Fibroblast of lung (primary cell): ENCODE data around the gene DLG2. TPM values are rescaled to one million over a fixed set of nuclear protein-coding genes. Genes with fewer than 3 reads are reported as not detected.

ENCODE experiments used
- DNase-seq, 2 donors: peaks; one replicate each; pipeline versions ENCODE4 v3.0.0 to v3.0.0-alpha.2; 2010; ENCODE audit warnings: low read depth in 2 of 2
- H2AFZ ChIP-seq: 2 replicates; pipeline ENCODE4 v1.5.1; 2012; ENCODE audit warnings: low read length, control low read depth, inconsistent platforms
- H3K27ac ChIP-seq: 2 replicates; pipeline ENCODE4 v1.5.1; 2011; ENCODE audit warnings: low read length, control low read depth; ENCODE audit not compliant: insufficient read depth
- H3K27me3 ChIP-seq: 2 replicates; pipeline ENCODE4 v1.5.1; 2011; ENCODE audit warnings: mild to moderate bottlenecking, low read length; ENCODE audit not compliant: control insufficient read depth, insufficient read depth
- H3K36me3 ChIP-seq: 2 replicates; pipeline ENCODE4 v1.5.1; 2011; ENCODE audit warnings: low read length; ENCODE audit not compliant: control insufficient read depth, insufficient read depth
- H3K4me1 ChIP-seq: 2 replicates; pipeline ENCODE4 v1.5.1; 2011; ENCODE audit warnings: low read length; ENCODE audit not compliant: control insufficient read depth, insufficient read depth; ENCODE audit errors: extremely low read depth
- H3K4me2 ChIP-seq: 2 replicates; pipeline ENCODE4 v1.5.1; 2011; ENCODE audit warnings: low read length, control low read depth; ENCODE audit not compliant: insufficient read depth; ENCODE audit errors: extremely low read depth
- H3K4me3 ChIP-seq, 4 experiments: fragments of 200-600 bp in 1 of 4; sonication (generic) in 1 of 4; replicated peaks in 1 of 4; 2 replicates each; pipeline ENCODE4 v1.5.1; 2011 to 2016; ENCODE audit warnings: low read length in 4 of 4, low read depth in 3 of 4, mild to moderate bottlenecking in 3 of 4, control low read depth in 2 of 4, inconsistent platforms in 1 of 4, mixed read lengths in 1 of 4; ENCODE audit not compliant: insufficient read depth in 1 of 4; ENCODE audit errors: control extremely low read depth in 1 of 4
- H3K79me2 ChIP-seq: 2 replicates; pipeline ENCODE4 v1.5.1; 2012; ENCODE audit warnings: mild to moderate bottlenecking, low read length, inconsistent platforms; ENCODE audit not compliant: control insufficient read depth, insufficient read depth
- H3K9ac ChIP-seq: 2 replicates; pipeline ENCODE4 v1.5.1; 2011; ENCODE audit warnings: mild to moderate bottlenecking, low read length, control low read depth; ENCODE audit not compliant: insufficient read depth
- H3K9me3 ChIP-seq: 2 replicates; pipeline ENCODE4 v1.5.1; 2012; ENCODE audit warnings: low read depth, low read length; ENCODE audit not compliant: control insufficient read depth, insufficient read depth
- H4K20me1 ChIP-seq: 2 replicates; pipeline ENCODE4 v1.5.1; 2011; ENCODE audit warnings: low read length; ENCODE audit not compliant: control insufficient read depth, insufficient read depth; ENCODE audit errors: extremely low read depth
- CTCF ChIP-seq, 2 donors: IDR thresholded peaks in 1 of 2; conservative IDR thresholded peaks in 1 of 2; 1 replicate in 1 of 2; 2 replicates in 1 of 2; pipeline ENCODE4 v1.5.1; 2011 to 2012; ENCODE audit warnings: low read length in 2 of 2, control low read depth in 1 of 2, inconsistent platforms in 1 of 2, low read depth in 1 of 2, mild to moderate bottlenecking in 1 of 2
- EZH2 ChIP-seq: IDR thresholded peaks from 2 replicates; pipeline ENCODE4 v1.5.1; 2012; ENCODE audit warnings: low read length, control low read depth, mild to moderate bottlenecking; ENCODE audit errors: missing control alignments
- polyA plus RNA-seq, 2 donors: library from polyadenylated mRNA; depleted of rRNA in 1 of 2; stranded (reverse) in 1 of 2; unstranded in 1 of 2; fragments of >200 nt; gene quantifications; 2 replicates each; pipeline ENCODE4 v1.2.1, GENCODE V29; 2011 to 2012; ENCODE audit warnings: missing spikeins in 1 of 2
- total RNA-seq: library from RNA; depleted of rRNA; stranded (reverse); fragments of >200 nt; gene quantifications from 2 replicates; pipeline ENCODE4 v1.2.1, GENCODE V29; 2014

Gene DLG2
- total and polyA plus RNA-seq, 2 donors (not counting 1 experiment from before 2014, with no cell fraction given), result 0.77 to 2.3 TPM

GRCh38 chr11:83480251-83480650 is 2146.9 kb downstream of the DLG2 start:
- H3K4me1 ChIP-seq, result no peaks in the 10 kb centered on the region
- H3K4me3 ChIP-seq, result no peak overlapping the region
- DNase-seq, result peak in 1 of 2 donors; percentile 1
- H3K27me3 ChIP-seq, result no peaks in the 10 kb centered on the region
- H3K79me2 ChIP-seq, result no peaks in the 10 kb centered on the region
- TF ChIP-seq EZH2, result no peak
- TF ChIP-seq CTCF (conservative IDR thresholded peaks at IDR 0.05 in 1 of 2, IDR thresholded peaks at IDR 0.05 in 1 of 2; ENCODE audit: low read depth in 1 of 2, low read length in 2 of 2), result no peak
- H3K36me3 ChIP-seq, result no peaks in the 10 kb centered on the region
- H3K4me2 ChIP-seq, result no peak overlapping the region
- H3K27ac ChIP-seq, result no peak overlapping the region
- no peaks in the 10 kb centered on the region for H3K9me3 ChIP-seq
- no peak overlapping the region for H3K9ac ChIP-seq
- no peaks in the 10 kb centered on the region for H4K20me1 ChIP-seq
- H2AFZ ChIP-seq, result no peak overlapping the region

- no peak for TF ChIP-seq EZH2
- TF ChIP-seq CTCF (conservative IDR thresholded peaks at IDR 0.05 in 1 of 2, IDR thresholded peaks at IDR 0.05 in 1 of 2; ENCODE audit: low read depth in 1 of 2, low read length in 2 of 2), result no peak
- no peak overlapping the region for H3K9ac ChIP-seq
- no peak for DNase-seq
Observed at GRCh38 chr11:83477772-83478171, 2149.4 kb downstream of the DLG2 start.

GRCh38 chr11:83475760-83476159 is 2151.4 kb downstream of the DLG2 start:
- TF ChIP-seq EZH2 (no peak), CTCF (conservative IDR thresholded peaks at IDR 0.05 in 1 of 2, IDR thresholded peaks at IDR 0.05 in 1 of 2; ENCODE audit: low read depth in 1 of 2, low read length in 2 of 2) (no peak)
- H3K4me2 ChIP-seq, result no peak overlapping the region
- H3K4me1 ChIP-seq, result no peaks in the 10 kb centered on the region
- H2AFZ ChIP-seq, result no peak overlapping the region
- no peaks in the 10 kb centered on the region for H3K36me3 ChIP-seq
- DNase-seq, result no peak
- H3K9me3 ChIP-seq, result no peaks in the 10 kb centered on the region
- H3K27ac ChIP-seq, result no peak overlapping the region
- no peak overlapping the region for H3K9ac ChIP-seq
- H3K27me3 ChIP-seq, result no peaks in the 10 kb centered on the region
- no peaks in the 10 kb centered on the region for H3K79me2 ChIP-seq
- H3K4me3 ChIP-seq, result no peak overlapping the region
- H4K20me1 ChIP-seq, result no peaks in the 10 kb centered on the region

More at GRCh38 chr11:83477772-83478171, 2149.4 kb downstream of the DLG2 start:
- Histone ChIP-seq H3K27ac (no peak overlapping the region), H3K4me1 (no peaks in the 10 kb centered on the region), H3K4me3 (no peak overlapping the region), H3K79me2 (no peaks in the 10 kb centered on the region), H3K9me3 (no peaks in the 10 kb centered on the region), H3K27me3 (no peaks in the 10 kb centered on the region), H2AFZ (no peak overlapping the region), H3K36me3 (no peaks in the 10 kb centered on the region), H4K20me1 (no peaks in the 10 kb centered on the region), H3K4me2 (no peak overlapping the region)
